ACHN (cell line): Measurements from ENCODE around the gene ASB7.
A peak's percentile ranks its signal among the peaks of the same experiment; 100 is the strongest.
"Not testable (repeated sequence)": the region's sequence is repeated elsewhere in the genome, so short reads cannot be mapped to it uniquely, and the experiment has no call there.

Experiments used
- DNase-seq: peaks from one replicate; pipeline ENCODE4 v3.0.0-alpha.2; 2015
- in situ Hi-C: cut with HindIII; loops from 2 replicates; pipeline ENCODE4 v1.10.0; 2017; ENCODE audit warnings: low sequenced_read_pairs, low pct_ligation_motif_present, low pct_unique_long_range_greater_than_20kb

The ASB7 gene

DNA sequence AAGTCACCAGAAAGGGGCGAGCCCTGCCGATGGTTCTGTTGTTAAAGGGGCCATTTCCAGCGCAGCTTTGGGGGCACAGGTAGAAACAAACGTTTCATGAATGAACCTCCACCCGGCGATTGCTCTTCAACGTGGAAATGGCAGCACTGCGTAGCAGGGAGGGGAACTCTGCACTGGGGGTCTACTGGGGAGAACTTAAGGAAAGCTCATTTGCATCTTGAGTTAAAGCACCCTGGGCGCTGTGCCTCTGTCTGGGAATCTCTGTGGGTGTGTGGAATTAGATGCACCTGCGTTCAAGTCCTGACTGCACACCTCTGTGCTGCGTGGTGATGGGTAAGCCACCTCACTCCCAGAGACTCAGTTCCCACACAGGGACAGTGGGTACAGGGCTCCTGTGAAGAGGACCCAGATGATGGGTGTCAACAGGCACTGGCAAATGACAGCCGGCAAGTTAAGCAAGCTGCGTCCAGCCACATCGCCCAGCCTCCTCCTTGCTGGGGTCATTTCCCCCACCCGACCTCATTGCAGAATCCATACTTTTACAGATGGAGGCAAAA, 68.8 kb downstream of the ASB7 start:
- DNase-seq, result no peak
- in situ Hi-C loops, result no loop called here

- DNase-seq, result peak; percentile 50
- in situ Hi-C loops, result no loop called here
Measured at GRCh38 chr15:100671858-100672543, 69.6 kb downstream of the ASB7 start.

DNA sequence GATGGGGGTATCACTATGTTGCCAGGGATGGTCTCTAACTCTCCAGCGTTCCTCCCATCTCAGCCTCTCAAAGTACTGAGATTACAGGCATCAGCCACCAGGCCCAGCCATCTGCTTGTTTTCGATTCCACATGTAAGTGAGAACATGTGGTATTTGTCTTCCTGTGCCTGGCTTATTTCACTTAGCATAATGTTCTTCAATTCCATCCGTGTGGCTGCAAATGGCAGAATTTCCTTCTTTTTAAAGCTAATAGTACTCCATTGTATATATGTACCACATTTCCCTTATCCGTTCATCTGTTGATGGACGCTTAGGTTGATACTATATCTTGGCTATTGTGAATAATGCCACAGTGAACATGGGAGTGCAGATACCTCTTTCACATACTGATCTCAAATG, 70.6 kb downstream of the ASB7 start:
- no peak for DNase-seq
- in situ Hi-C loops, result no loop called here

- in situ Hi-C loops, DNase-seq: not testable (repeated sequence)
Measured at GRCh38 chr15:100679151-100679550, 76.8 kb downstream of the ASB7 start.

GRCh38 chr15:100680726-100681125, 78.3 kb downstream of the ASB7 start:
- DNase-seq, result no peak
- in situ Hi-C loops, result no loop called here

DNA sequence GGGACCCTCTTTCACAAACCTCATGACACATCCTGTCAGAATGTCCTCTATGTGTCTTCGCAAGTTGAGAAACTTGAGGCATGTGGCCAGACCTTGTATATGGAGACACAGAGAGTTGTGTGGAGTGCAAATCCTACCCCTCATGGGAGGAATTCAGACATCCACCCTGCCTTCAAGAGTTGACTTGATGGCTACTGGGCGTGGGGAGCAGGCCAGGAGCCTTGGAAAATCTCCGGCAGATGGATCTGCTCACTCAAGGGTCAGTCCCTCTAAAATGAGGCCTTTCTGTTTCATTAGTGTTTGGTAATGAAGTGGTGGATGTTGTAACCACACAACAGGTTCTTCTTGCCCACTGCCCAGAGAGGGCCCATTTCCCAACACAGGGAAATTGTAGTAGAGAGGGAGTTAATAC, 79.0 kb downstream of the ASB7 start:
- in situ Hi-C loops, result no loop called here
- no peak for DNase-seq

GRCh38 chr15:100682468-100682867, 80.1 kb downstream of the ASB7 start:
- in situ Hi-C loops, result no loop called here
- DNase-seq, result no peak

GRCh38 chr15:100683434-100683833, 81.0 kb downstream of the ASB7 start:
- no peak for DNase-seq
- in situ Hi-C loops, result no loop called here

DNA sequence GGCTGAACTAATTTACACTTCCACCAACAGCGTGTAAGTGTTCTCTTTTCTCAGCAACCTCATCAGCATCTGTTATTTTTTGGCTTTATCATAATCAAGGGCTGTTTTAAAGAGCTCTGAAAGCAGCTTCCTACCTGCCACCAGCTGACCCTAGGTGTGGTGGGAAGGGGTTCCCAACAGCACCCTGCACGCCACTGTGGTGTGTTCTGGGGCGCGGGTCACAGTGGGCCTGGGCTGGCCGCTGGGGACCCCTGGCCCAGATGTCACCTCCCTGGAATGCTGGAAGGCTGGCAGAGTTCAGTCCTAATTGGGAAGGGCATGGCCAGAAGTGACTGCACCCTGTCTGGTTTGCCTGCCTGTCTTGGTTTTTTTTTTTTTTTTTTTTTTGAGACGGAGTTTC, 82.2 kb downstream of the ASB7 start:
- in situ Hi-C loops, result no loop called here
- DNase-seq, result no peak

- in situ Hi-C loops, result no loop called here
- DNase-seq, result no peak
Measured at GRCh38 chr15:100686021-100686724, 83.8 kb downstream of the ASB7 start.

GRCh38 chr15:100686725-100687473, 84.5 kb downstream of the ASB7 start:
- in situ Hi-C loops, result no loop called here
- no peak for DNase-seq

- in situ Hi-C loops, result no loop called here
- no peak for DNase-seq
Measured at GRCh38 chr15:100687582-100688141, 85.3 kb downstream of the ASB7 start.

GRCh38 chr15:100688549-100689120, 86.2 kb downstream of the ASB7 start:
- no peak for DNase-seq
- in situ Hi-C loops, result no loop called here

DNA sequence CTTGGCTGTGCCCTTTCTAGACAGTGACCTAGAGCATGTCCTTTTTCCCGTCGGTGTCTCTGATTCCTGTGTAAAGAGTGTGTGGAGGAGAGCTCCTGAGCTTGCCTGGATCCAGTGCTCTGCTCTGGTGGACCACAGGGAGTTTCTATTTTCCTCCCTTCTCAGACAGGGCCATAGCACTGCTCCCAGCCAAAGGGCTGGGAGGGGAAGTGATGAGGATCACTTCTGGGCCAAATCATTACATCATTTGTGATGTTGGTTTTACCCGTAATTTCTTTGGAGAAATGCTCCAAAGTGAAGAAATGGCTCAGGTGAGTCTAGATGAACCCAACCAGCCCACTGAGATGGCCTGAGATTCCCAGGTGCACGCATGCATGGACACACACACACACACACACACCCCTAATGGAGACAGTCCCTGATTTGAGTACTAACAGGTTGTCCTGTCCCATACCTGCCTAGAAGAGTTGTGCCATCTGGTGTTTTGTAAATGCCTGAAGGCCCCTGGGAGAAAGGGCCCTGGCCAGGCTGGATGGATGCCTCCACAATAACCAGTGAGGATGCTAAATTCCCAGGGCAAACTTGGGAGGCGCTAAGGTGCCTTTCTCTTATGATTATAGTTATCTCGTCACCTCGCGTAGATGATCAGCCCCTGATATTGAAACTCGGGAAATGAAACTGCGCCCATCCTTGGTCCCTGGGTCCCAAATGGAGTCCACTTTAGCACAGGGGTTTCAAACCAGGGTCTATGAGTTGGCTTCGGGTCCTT, 86.9 kb downstream of the ASB7 start:
- in situ Hi-C loops, result no loop called here

GRCh38 chr15:100690032-100690794, 87.8 kb downstream of the ASB7 start:
- in situ Hi-C loops, result no loop called here
- no peak for DNase-seq

More for the DNA sequence above, 86.9 kb downstream of the ASB7 start:
- DNase-seq, result no peak

GRCh38 chr15:100690795-100691158, 88.4 kb downstream of the ASB7 start:
- in situ Hi-C loops, result no loop called here
- no peak for DNase-seq

GRCh38 chr15:100691321-100691720, 88.9 kb downstream of the ASB7 start:
- in situ Hi-C loops, result no loop called here
- DNase-seq, result no peak
